Measurements from ENCODE around the gene LOX.

- TF ChIP-seq CTCF (IDR thresholded peaks at IDR 0.05), result no peak
- TF ChIP-seq EZH2 (IDR thresholded peaks at IDR 0.05), result no peak
- no peak for TF ChIP-seq EZH2phosphoT487 (IDR thresholded peaks at IDR 0.05)
Measured at GRCh38 chr5:122051569-122051968, 26.5 kb downstream of the LOX start.
